Occipital lobe (tissue), 2 donors: ENCODE measurements around the gene CELSR1. TPM values are rescaled to one million over a fixed set of nuclear protein-coding genes. Genes with fewer than 3 reads are reported as not detected.
"Not testable (repeated sequence)": the region's sequence is repeated elsewhere in the genome, so short reads cannot be mapped to it uniquely, and the experiment has no call there.

Source experiments
- DNase-seq: peaks from one replicate; lab custom pipeline; 2025; lab: John Stamatoyannopoulos, UW
- total RNA-seq: library from RNA; depleted of rRNA; stranded (reverse); fragments of >200 nt; gene quantifications from one replicate; pipeline ENCODE4 v1.2.3, GENCODE V29; 2014

CELSR1 gene
- total RNA-seq, 1 donor from 2014 or later, result 4.1 TPM

DNA sequence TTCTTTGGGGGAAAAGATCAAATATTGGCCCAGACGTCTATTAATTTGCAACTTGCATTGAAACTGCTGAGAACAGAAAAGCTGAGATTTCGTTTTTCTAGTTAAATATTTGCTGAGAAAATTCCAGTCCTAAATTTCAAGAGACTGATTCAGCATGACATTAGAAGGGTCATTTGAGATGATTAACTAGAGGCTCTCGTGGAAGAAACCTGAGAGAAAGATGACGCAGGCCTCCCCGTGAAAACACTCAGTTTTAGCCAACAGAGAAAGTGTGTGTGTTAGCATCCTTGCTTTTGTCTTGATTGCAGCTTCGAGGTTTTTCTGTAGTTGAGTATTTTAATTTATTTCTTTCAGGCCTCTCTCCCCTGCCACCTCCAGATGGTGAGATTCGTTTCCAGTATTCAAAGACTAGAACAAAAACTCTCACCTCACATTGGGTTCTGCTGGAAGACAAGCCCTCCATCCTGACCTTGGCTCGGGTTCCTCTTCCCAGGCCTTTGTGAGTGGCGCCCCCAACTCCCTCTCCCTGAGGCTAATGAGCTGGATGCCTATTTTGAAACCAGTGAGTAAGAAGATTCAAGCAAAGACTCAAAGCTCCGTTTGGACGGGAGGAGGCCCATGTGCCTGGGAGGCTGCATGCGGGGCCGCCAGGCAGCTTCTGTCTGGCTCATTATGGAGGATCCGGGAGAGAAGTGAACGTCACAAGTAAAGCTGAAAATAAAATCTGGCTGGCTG lies 52.4 kb downstream of the CELSR1 start:
- no peak for DNase-seq

GRCh38 chr22:46484156-46484860 lies 53.1 kb downstream of the CELSR1 start:
- no peak for DNase-seq

- DNase-seq, result no peak
Measured at GRCh38 chr22:46483353-46483752, 54.1 kb downstream of the CELSR1 start.

DNA sequence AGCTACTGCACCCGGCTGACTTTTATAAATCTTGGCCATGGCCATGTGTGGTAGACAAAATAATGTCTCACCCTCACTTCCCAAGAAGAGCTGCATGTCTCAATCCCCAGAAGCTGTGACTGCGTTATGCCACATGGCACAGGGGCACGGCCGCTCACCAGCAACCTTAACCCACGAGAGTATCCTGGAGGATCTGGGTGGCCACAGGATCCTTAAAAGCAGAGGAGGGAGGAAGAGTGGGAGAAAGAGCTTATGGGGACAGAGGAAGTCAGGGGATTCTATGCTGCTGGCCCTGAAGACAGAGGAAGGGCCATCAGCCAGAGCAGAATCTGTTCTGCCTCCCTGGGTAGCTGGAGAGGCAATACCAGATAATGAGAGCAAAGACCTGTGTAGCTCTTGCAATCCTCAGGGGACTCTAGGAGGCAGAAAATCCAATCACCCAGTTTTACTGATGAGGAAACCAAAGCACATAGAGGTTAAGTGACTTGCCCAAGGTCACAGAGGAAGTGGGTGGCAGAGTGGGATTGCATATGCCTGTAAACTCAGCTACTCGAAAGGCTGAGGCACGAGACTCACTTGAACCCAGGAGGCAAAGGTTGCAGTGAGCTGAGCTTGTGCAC lies 55.3 kb downstream of the CELSR1 start:
- DNase-seq, result no peak

DNA sequence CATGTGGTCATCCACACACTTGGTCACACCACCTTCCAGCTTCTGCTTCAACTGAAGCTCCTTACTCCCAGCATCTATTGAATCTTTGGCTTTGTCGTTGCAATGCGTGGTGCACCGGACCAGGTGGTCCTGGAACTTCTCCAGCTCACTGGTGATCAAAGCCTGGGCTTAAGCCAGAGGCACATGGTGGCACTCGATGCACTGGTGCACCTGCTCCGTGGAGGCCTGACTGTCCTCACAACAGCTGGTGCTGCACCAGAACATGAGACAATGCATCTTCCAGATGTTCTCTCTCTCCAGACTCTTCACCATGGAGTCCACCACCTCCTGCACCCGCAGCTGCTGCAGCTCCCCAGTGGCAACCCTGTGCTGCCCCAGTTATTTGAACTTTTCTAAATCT lies 56.0 kb downstream of the CELSR1 start:
- DNase-seq, result no peak

- no peak for DNase-seq
Measured at GRCh38 chr22:46480396-46480795, 57.0 kb downstream of the CELSR1 start.

DNA sequence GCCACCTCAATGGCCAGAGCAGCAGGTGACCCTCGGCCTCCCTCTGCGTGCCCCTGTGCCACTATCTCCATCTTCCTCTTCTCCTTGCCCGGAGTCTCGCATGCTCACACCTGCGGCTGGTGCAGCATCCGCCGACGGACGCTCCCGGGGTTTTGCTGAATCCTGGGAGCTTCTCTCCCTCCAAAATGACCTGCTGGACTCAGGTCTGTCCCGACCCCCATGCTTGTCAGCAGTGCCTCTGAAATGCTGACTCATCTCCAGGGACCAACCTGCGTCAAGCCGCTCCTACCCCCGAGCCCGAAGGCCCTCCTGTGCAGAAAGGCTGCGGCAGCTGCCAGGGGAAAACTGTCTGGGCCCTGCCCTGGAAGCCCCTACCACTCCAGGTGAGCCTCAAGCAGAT lies 58.4 kb downstream of the CELSR1 start:
- no peak for DNase-seq

DNA sequence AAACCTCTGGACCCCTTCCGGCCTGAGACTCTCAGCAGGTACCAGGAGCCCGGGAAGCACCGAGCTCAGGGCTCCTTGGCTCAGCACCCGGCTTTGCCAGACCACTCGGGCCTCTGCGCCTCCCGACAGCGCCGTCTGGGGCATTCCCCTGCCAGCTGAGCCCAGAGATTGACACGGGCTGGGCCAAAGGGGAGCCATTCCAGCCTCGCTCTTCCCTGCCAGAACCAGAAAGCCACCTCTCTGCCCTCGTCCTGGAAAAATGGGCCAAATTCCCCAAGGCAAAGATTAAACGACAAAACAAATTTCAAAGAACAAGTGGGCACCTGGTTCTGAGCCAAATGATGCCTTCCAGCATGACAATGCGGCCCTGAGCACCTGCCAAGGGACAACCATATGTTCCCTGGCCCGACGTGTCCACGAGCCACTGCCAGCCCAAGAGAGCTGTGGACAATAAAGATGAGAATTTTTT lies 59.3 kb downstream of the CELSR1 start:
- DNase-seq, result no peak

- DNase-seq, result no peak
Measured at GRCh38 chr22:46476547-46476941, 60.9 kb downstream of the CELSR1 start.

DNA sequence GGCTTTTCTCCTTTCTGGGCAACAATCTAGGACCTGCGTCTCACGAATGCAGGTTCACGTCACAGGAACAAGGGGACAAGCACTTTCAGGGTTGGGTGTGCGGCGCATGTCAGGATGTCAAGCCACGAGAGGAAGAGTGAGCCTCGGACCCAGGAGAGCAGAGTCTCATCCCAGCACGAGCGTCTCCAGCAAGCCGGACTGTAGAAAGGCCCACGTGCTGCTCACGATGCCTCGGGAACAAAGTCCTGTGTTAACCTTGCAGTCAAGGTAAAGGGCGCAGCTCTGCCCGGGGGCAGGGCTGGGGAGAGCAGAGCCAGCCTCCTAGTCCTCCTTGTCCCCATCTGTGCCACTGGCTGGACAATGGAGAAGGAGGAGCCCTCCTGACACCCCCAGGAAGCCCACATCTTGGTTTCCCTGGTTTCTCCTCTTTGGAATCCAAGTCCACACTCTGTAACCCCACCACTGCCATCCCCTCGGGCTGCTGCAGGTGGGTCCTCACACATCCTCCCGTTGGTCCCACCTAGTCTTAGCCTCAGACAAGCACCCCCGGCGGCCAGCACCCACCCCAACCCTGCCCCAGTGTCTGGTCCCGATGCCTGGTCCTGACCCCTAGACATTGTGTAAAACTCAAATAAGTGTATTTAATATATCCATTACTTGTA lies 63.4 kb downstream of the CELSR1 start:
- no peak for DNase-seq

DNA sequence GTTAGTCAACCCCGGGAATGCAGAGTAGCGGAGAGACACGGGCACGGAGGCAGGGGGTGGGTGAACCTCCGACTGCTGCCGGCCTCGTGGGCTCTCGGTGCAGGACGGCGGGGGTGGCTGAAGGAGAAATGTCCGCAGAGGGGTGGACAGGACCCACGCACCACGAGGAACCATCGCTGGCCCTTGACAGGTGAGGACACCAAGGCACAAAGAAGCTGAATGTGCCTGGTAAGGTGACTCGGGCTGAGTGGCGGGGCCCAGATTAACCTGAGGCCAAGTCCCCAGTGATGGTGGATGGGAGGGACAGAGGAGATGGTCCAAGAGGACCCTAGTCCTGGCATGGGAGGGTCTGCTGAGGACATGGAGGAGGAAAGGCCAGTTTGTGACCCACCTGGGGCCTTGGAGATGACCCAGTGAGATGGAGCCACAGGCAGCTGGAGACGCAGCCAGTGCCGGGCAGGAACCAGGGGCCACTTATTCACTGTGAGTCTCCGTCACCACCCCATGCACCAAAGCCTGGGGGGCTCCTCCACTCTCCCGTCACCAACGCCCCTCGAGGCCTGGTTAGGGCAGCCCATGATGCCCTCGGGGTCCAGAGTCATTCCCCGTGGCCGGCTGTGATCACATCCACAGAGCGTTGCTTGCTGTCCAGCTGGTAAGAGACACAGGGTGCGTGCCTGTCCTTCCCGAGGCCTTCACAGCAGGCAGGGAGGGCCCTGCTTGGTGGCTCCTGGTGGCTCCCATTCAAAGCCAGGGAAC lies 64.2 kb downstream of the CELSR1 start:
- DNase-seq, result no peak

GRCh38 chr22:46472722-46473016 lies 64.8 kb downstream of the CELSR1 start:
- no peak for DNase-seq

DNA sequence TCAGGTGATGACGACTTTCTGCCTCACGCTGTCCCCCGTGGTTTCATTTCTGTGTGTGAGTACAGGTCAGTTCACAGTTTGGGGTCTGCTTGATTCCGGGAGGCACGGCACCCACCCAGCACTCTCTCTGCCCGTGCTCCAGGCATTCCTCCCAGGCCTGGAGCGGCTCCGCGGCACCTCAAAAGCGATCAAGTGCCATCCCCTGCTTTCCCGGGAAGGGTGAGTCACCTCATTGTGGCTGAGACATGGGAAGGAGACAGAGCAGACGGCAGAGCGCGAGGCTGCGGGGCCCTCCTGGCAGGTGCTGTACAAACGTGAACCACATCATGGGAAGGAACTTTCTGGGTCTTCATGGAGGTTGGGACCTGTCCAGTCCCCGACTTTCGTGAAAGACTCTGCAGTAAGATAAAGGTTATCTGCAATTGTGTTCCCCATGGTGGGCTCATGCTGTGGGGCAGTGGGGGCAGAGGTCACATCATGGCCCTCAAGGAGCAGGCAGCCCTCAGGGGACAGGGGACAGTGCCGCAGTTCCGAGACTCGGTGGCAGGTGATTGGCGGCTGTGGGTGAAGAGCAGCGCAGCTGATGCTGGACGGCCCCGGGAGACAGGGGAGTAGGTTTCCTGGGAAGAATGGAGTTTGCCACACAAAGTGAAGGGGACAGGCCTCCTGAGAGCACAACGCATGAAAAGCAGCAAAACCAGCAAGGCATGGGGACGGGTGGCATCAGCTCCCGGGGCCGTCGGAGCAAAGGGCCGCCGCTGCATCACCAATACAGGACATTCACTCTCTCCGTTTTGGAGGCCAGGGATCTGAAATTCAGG lies 65.3 kb downstream of the CELSR1 start:
- no peak for DNase-seq

DNA sequence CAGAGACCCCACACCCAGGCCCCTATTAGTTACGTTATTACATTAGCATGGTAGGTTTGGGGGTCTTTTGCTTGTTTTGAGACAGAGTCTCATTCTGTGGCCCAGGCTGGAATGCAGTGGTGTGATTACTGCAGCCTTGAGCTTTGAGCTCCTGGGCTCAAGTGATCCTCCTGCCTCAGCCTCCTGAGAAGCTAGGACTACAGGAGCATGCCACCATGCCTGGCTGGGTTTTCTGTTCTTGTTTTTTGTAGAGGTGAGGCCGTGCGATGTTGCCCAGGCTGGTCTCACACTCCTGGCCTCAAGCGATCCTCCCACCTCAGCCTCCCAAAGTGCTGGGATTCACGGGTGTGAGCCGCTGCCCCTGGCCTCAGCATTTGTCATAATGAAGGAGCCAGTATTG lies 66.1 kb downstream of the CELSR1 start:
- DNase-seq, result not testable (repeated sequence)

DNA sequence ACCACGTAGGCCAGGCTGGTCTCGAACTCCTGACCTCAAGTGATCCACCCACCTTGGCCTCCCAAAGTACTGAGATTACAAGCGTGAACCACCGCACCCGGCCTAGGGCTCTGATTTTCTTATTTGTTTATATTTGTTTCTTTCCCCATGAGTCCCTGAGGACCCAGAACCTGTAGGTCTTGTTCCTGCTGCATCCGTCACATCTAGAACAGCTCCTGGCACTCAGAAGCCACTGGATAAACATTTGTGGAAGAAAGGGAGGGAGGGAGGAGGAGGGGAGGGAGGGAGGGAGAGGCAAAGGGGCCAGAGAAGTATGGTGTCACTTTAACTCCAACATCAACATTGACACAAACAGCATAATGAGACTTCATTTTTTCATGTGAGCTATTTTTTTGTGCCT lies 67.7 kb downstream of the CELSR1 start:
- DNase-seq, result no peak

DNA sequence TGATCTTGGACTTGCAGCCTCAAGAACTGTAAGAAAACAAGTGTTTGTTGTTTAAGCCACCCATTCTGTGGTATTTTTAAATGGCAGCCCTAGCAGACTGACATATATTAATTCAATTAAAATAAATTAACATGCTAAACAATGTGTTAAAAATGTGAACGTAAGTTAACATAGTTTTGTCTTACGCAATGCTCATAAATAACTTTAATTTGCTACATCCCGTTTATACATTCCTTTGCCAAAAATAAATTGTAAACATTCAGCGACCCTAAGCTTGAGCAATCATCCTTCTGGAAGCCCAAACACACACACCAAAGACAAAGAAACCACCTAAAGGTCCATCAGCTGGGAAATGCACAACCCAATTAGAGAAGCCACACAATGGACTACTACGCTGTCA lies 70.4 kb downstream of the CELSR1 start:
- no peak for DNase-seq

- no peak for DNase-seq
Measured at GRCh38 chr22:46466255-46466676, 71.2 kb downstream of the CELSR1 start.

- no peak for DNase-seq
Measured at GRCh38 chr22:46465793-46466192, 71.6 kb downstream of the CELSR1 start.

DNA sequence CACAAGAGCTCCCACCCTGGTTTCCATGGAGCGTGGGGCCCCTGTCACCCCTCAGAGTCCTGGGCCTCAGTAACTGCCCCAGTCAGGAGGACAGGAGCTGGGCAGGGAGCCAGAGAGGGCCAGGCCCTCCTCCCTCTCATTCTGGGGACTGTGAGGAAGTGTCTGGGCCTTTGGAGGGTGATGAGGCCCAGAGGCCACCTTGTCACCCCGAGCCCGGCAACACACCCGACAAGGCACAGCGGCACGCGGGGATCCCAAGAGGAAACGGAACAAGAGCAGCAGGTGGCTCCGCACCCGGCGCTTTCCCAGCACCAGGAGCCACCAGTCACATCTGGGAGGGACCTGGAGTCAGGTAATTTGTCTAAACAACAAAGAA lies 72.1 kb downstream of the CELSR1 start:
- DNase-seq, result no peak

- DNase-seq, result no peak
Measured at GRCh38 chr22:46464701-46465344, 72.6 kb downstream of the CELSR1 start.
